ENCODE results near the gene UMPS.

Gene UMPS

GRCh38 chr3:124763644-124764358, 33.5 kb downstream of the UMPS start:
- DNase-seq (ENCODE audit: low spot score): no peak

DNA sequence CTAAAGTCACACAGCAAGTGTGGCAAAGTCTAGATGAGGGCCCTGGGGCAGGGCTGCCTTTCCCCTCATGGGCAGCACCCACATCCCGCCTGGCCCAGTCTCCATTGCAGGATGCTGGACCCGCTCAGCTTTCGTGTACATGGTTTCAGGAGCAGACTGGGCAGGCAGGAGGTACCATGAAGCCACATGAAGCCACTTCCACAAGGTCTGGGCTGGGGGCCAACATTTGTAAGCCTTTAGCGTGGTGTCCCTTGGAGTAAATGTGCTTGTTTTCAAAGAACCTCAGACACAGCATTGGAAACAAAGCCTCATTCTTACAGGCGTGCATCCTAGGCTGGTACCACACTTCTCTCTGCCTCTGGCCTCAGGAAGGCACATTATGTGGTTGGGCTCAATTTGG, 34.5 kb downstream of the UMPS start:
- DNase-seq (ENCODE audit: low spot score): peak; percentile 72

GRCh38 chr3:124765197-124765840, 35.1 kb downstream of the UMPS start:
- DNase-seq (ENCODE audit: low spot score): no peak

- no peak for DNase-seq (ENCODE audit: low spot score)
Measured at GRCh38 chr3:124766113-124767095, 36.2 kb downstream of the UMPS start.

GRCh38 chr3:124767264-124767663, 37.0 kb downstream of the UMPS start:
- DNase-seq (ENCODE audit: low spot score): no peak

- DNase-seq (ENCODE audit: low spot score): no peak
Measured at GRCh38 chr3:124767691-124768090, 37.4 kb downstream of the UMPS start.

DNA sequence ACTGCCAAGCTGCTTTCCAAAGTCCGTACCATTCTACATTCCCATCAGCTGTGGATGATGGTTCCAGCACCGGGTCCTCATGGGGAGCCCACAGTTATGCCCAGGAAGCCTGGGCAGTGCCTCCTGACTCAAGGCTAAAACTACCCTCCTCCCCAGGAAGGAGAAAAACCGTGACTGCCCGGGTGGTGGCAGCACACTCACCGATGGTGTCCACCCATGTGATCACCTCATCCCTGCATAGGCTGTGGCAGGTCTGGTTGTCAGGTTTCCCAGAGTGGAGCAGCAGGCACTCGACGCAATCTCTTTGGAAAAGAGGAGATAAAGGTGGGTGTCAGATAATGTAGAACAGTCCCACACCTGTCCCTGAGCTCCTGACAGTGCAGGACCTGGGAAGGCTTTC, 38.6 kb downstream of the UMPS start:
- DNase-seq (ENCODE audit: low spot score): no peak

DNA sequence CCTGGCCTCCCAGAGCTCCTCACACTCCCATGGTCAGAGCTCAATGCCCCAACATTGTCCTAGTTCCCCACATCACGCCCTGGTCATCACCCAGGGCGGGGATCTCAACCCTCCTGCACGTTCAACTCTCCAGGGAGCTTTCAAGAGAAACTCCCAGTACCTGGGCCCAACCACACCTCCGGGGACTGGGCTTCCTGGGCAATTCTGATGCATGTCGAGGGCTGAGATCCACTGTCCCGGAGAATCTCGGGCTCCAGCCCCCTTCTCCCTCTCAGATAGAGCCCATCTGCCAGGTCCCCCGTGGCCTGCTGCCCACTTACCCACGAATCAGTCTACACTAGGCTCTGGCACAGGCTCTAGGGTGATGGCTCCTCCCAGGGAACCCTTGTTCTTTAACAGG, 39.2 kb downstream of the UMPS start:
- DNase-seq (ENCODE audit: low spot score): no peak

DNA sequence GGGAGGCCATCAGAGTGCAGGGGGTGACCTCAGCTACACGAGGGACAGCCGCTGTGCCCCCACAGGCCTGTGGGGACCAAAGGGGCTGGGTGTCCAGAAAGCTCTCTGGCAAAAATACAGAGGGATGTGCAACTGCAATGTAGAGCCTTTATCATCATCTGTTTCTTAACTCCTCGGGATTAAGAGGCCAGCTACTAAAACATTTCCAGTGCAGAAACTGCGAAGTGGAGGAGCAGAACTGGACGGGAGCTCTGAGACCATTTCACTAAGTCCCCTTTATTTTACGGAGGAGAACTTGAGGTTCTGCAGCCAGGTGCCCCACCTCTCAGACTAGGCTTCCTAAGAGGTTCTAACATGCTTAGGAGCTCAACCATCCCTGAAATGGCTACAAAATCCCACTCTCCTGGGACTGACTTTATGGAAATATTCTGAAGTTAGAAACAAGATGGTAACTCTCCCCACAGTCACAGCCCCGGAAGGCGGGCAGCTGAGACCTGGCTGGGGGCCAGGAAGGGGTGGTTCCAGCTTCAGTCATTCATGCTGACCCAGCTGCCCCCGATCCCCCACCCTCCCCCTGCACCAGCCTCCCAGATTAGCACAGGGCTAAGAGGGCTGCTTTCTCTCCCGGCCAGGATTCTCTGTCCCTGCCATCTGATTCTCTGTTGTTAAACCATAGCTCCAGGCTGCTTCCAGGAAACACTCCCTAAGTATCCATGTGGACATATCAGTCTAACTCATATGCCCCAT, 40.3 kb downstream of the UMPS start:
- DNase-seq (ENCODE audit: low spot score): peak; percentile 72

GRCh38 chr3:124771083-124771445, 40.8 kb downstream of the UMPS start:
- no peak for DNase-seq (ENCODE audit: low spot score)

DNA sequence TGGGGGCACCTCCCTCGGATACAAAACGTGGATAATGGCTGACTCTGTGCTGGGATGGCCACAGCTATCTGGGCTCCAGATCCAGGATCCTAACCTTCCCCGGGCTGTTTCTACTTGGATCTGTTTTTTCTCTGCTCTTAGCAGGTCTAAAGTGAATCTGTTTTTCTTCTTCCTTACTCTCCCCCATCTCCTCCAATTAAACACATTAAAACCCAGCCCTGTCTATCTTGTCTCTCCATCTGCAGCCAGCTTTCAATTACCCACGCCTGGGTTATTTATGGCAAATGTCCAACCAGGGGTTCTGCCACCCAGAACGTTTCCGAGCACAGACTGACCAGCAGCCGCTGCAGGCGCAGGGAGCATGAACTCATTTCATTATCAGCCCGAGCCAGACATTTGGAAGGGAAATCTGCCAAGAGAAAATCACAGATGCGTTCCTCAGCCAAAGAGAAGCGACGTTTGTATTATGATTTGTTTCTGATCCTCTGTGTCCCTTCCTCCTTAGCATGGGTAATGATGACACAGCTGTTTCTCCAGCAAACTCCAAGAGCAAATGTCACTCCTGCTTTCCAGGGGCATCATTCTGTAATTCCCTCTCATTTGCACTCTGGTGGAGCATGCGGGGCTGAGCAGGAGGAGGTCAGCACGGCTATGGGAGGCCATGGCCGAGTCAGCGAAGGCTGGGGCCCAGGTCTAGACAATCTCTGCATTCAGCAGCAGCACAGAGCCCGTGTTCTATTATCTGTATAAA, 42.0 kb downstream of the UMPS start:
- peak; percentile 85 for DNase-seq (ENCODE audit: low spot score)

- no peak for DNase-seq (ENCODE audit: low spot score)
Measured at GRCh38 chr3:124773351-124774326, 43.4 kb downstream of the UMPS start.

- DNase-seq (ENCODE audit: low spot score): no peak
Measured at GRCh38 chr3:124774327-124774718, 44.1 kb downstream of the UMPS start.

DNA sequence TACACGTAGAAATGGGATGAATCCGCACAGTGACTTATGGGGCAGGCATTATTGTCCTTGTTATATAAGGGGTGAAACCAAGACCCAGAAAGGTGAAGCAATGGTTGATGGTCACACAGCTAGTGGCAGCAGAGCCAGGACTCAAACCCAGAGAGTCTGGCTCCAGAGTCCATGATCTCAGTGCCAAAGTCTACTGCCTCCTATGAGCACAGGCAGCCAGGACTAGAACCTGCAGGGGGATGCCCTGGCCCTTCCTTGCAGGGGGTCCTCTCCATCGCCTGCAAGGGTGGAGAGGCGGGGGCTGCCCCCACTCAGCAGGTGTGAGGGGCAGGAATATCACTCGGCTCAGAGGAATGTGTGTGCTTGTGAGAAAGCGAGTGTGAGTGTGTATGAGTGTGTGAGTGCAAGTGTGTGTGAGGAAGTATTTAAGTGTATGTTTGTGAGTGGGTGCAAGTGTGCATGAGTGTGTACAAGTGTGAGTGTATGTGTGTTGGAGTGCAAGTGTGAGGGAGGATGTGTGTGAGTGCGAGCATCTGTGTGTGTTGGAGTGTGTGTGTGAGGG, 44.7 kb downstream of the UMPS start:
- no peak for DNase-seq (ENCODE audit: low spot score)

DNA sequence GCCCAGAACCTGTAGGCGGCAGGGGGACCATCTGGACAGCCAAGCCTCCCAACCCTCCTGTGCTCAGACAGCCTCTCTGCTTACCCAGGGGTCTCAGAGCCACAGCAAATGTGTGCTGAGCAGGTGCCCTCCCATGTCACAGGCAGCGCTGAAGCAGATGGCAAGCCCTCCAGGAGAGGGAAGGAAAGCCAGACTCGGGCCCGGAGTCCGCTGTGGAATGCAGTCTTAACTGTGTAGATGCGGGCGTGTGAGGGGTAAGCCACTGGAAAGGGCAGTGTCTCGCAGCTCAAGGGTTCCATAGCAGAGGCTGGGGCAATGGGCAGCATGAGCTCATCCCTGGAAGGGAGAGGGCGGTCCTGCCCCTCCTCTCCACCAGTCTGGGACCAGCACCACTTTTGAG, 45.6 kb downstream of the UMPS start:
- no peak for DNase-seq (ENCODE audit: low spot score)

GRCh38 chr3:124776856-124777255, 46.6 kb downstream of the UMPS start:
- DNase-seq (ENCODE audit: low spot score): no peak

GRCh38 chr3:124777762-124778470, 47.7 kb downstream of the UMPS start:
- DNase-seq (ENCODE audit: low spot score): no peak

- no peak for DNase-seq (ENCODE audit: low spot score)
Measured at GRCh38 chr3:124779116-124779515, 48.9 kb downstream of the UMPS start.

DNA sequence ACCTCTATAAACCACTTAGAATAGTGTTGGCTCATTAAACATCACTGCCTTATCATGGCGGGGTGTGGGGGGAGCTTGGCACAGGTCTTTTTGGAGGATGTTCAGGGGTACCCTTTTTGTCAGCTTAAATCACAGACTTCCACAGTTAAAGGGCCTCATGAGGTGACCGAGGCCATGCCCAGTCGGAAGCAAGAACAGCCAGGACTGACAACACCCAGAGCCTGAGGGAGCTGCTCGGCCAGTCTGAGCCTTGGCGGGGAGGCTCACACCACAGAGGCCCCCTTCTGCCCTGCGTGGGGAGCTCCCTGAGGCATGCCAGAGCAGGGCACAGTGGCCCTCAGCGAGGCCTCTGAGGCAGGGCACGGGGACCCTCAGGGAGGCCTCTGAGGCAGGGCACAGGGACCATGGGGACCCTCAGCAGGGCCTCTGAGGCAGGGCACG, 49.5 kb downstream of the UMPS start:
- no peak for DNase-seq (ENCODE audit: low spot score)

All from globus pallidus (tissue), 1 donor.